Testis (tissue), 2 donors: ENCODE data around the gene COL4A2.

Source experiments
- POLR2A ChIP-seq: fragments of 450-650 bp; IDR thresholded peaks from one replicate; pipeline ENCODE4 v1.6.1; 2017; ENCODE audit warnings: antibody characterized with exemption, mild to moderate bottlenecking, moderate library complexity
- TF ChIP-seq, protein P1 (sequence below), 3 experiments: fragments of 450-650 bp in 2 of 3; fragments of 200-600 bp in 1 of 3; sonication (generic) in 1 of 3; IDR thresholded peaks; one replicate each; pipeline ENCODE4 v1.5.1; 2016 to 2019; ENCODE audit warnings: antibody characterized with exemption in 3 of 3, mild to moderate bottlenecking in 2 of 3, moderate library complexity in 1 of 3

DNA sequence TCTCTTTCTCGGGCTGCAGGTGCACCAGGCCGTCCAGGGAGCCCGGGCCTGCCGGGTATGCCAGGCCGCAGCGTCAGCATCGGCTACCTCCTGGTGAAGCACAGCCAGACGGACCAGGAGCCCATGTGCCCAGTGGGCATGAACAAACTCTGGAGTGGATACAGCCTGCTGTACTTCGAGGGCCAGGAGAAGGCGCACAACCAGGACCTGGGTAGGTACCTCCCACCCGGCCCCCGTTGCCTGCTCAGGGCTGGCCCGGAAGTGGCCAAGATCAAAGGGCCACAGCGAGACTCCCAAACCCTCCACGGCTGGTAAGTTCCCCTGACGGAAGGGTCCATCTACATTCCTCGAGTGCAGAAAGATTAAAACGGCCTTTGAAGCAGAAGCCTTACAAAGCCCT lies 199.3 kb downstream of the COL4A2 start:
- TF ChIP-seq, protein P1, sequence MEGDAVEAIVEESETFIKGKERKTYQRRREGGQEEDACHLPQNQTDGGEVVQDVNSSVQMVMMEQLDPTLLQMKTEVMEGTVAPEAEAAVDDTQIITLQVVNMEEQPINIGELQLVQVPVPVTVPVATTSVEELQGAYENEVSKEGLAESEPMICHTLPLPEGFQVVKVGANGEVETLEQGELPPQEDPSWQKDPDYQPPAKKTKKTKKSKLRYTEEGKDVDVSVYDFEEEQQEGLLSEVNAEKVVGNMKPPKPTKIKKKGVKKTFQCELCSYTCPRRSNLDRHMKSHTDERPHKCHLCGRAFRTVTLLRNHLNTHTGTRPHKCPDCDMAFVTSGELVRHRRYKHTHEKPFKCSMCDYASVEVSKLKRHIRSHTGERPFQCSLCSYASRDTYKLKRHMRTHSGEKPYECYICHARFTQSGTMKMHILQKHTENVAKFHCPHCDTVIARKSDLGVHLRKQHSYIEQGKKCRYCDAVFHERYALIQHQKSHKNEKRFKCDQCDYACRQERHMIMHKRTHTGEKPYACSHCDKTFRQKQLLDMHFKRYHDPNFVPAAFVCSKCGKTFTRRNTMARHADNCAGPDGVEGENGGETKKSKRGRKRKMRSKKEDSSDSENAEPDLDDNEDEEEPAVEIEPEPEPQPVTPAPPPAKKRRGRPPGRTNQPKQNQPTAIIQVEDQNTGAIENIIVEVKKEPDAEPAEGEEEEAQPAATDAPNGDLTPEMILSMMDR (IDR thresholded peaks at IDR 0.05) = no peak
- TF ChIP-seq POLR2A = no peak
